Lower leg skin (tissue), 4 donors: ENCODE measurements around the gene FIBIN. TPM values are rescaled to one million over a fixed set of nuclear protein-coding genes. Genes with fewer than 3 reads are reported as not detected.

Experiments
- DNase-seq, 2 donors: peaks; one replicate each; pipeline ENCODE4 v3.0.0-alpha.2; 2019; ENCODE audit warnings: low spot score in 2 of 2
- H3K4me3 ChIP-seq: fragments of 200-600 bp; sonication (generic); 2 replicates; pipeline ENCODE4 v1.5.1; 2017; ENCODE audit warnings: mild to moderate bottlenecking, low read depth; ENCODE audit not compliant: poor library complexity, severe bottlenecking
- CTCF ChIP-seq, 3 donors: fragments of 450-650 bp; IDR thresholded peaks; one replicate each; pipeline ENCODE4 v1.5.1; 2016; ENCODE audit warnings: antibody characterized with exemption in 3 of 3, mild to moderate bottlenecking in 3 of 3, moderate library complexity in 2 of 3
- POLR2A ChIP-seq, 2 donors: fragments of 450-650 bp; IDR thresholded peaks; one replicate each; pipeline ENCODE4 v1.6.1; 2016 to 2017; ENCODE audit warnings: antibody characterized with exemption in 2 of 2, mild to moderate bottlenecking in 1 of 2, moderate library complexity in 1 of 2
- WGBS, 2 donors: methylation state at CpG; one replicate each; pipeline ENCODE4 v1.1.5; 2018; 5-methylcytosine and 5-hydroxymethylcytosine counted together
- intact Hi-C: fragments of 100-400 bp; cut with DNase I; formaldehyde crosslinking; loops from one replicate; pipeline ENCODE4 v1.15.0; 2023; ENCODE audit warnings: low total_unique reads
- total RNA-seq, 4 donors: library from RNA; depleted of rRNA; stranded (reverse); fragments of >200 nt; gene quantifications; one replicate each; pipeline ENCODE4 v1.1.0, GENCODE V29; 2016

The FIBIN gene
- total RNA-seq, 4 donors from 2014 or later, result 11.7 to 45.4 (median 15.1) TPM

GRCh38 chr11:27041141-27041899 lies 47.4 kb downstream of the FIBIN start:
- intact Hi-C loops, result no loop called here
- TF ChIP-seq CTCF (IDR thresholded peaks at IDR 0.05) (no peak), POLR2A (IDR thresholded peaks at IDR 0.05) (no peak)
- no peak for DNase-seq
- no peak overlapping the region for H3K4me3 ChIP-seq
- 20 to 31% methylated on average over 2 of the region's 2 CpGs for WGBS, 2 donors

Other genes starting within 250 kb of the FIBIN start
- 10 to 100 TPM; 31.2 to 48.8 (median 38.2) TPM for gene BBOX1, start 46.7 kb downstream of the FIBIN start, total RNA-seq